GM12891 (cell line): Measurements from ENCODE around the gene ITM2B.

Experiments
- POLR2A ChIP-seq: IDR thresholded peaks from 2 replicates; pipeline ENCODE4 v1.6.1; 2011; ENCODE audit warnings: low read depth, low read length, control low read depth
- POLR2AphosphoS5 ChIP-seq: IDR thresholded peaks from 2 replicates; pipeline ENCODE4 v1.6.1; 2011; ENCODE audit warnings: low read depth, low read length, control low read depth
- POU2F2 ChIP-seq: IDR thresholded peaks from 2 replicates; pipeline ENCODE4 v1.6.1; 2011; ENCODE audit warnings: low read depth, mild to moderate bottlenecking, control low read depth, low read length, moderate library complexity
- SPI1 ChIP-seq: IDR thresholded peaks from 2 replicates; pipeline ENCODE4 v1.6.1; 2011; ENCODE audit warnings: low read depth, low read length, control low read depth
- TAF1 ChIP-seq: IDR thresholded peaks from 2 replicates; pipeline ENCODE4 v1.6.1; 2011; ENCODE audit warnings: low read depth, low read length, control low read depth

DNA sequence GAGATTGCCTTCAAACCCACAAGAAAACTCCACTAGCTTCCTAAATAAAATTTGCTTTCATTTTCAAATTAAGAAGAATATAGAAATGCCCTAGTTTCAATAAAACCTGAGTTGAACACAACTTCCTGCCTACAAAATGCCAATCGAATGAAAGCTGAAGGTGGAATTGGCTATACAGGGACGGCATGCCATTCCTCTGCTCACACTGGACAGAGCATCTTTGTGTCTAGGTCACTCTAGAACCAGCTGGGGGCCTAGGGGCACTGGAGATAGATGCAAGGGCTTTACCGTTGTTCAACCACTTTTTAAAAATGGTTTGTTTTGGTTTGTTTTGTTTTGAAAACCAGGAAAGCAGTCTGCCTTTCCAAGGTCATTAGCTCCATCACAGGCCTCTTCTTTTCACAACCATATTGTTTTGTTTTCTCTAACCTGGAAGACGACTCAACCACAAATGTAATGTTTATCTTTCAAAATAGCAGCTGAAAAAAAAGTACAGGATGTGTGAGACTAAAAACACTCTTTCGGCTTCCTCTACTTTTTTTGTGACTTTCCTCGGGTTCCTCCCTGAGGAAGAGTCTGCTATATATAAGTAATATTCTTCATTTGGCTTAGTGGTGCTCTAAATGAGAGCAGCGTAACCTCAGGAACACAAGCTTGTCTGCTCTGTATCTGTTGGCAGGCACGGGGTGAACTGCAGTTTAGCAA is 11.9 kb upstream of the ITM2B start:
- no peak for TF ChIP-seq TAF1
- no peak for TF ChIP-seq POLR2A
- TF ChIP-seq POLR2AphosphoS5 = no peak
- TF ChIP-seq SPI1 = no peak
- TF ChIP-seq POU2F2 = no peak
